B cell (primary cell): ENCODE measurements around the gene TCEA3. TPM values are rescaled to one million over a fixed set of nuclear protein-coding genes. Genes with fewer than 3 reads are reported as not detected.

Source experiments
- ATAC-seq: fragments of 200-7000 bp; cut with Tn5 transposase; one replicate; pipeline ENCODE4 v1.10.0; 2021; ENCODE audit warnings: low read depth, mild to moderate bottlenecking, moderate number of reproducible peaks, moderate library complexity
- CTCF ChIA-PET: fragments of 350-600 bp; sonication (Branson Sonifier 250); formaldehyde crosslinking; loops from one replicate; lab custom pipeline; 2021; ENCODE audit warnings: antibody characterized with exemption, inconsistent platforms; lab: Charles Lee
- POLR2A ChIA-PET: fragments of 350-600 bp; sonication (Branson Sonifier 250); formaldehyde crosslinking; loops from one replicate; lab custom pipeline; 2021; ENCODE audit warnings: antibody characterized with exemption; lab: Charles Lee
- DNase-seq: peaks from one replicate; pipeline ENCODE4 v3.0.0; 2013
- H2AFZ ChIP-seq: 2 replicates; pipeline ENCODE4 v1.6.1; 2012; ENCODE audit warnings: mild to moderate bottlenecking, low read depth, low read length; ENCODE audit not compliant: insufficient read depth, poor library complexity, severe bottlenecking
- H3K27ac ChIP-seq, 2 donors: 1 replicate in 1 of 2; 2 replicates in 1 of 2; pipeline ENCODE4 v1.5.1; 2012 to 2013; ENCODE audit warnings: low read length in 2 of 2, mild to moderate bottlenecking in 2 of 2, moderate library complexity in 1 of 2
- H3K27me3 ChIP-seq, 4 experiments: fragments of 200-600 bp in 1 of 4; sonication (generic) in 1 of 4; replicated peaks in 1 of 4; 1 replicate in 2 of 4; 2 replicates in 2 of 4; pipeline versions ENCODE4 v1.6.1 to v1.7.0; 2013 to 2016; ENCODE audit warnings: low read length in 3 of 4, mild to moderate bottlenecking in 2 of 4, mixed read lengths in 1 of 4, moderate library complexity in 1 of 4; ENCODE audit not compliant: insufficient read depth in 4 of 4, control insufficient read depth in 3 of 4; ENCODE audit errors: control extremely low read depth in 1 of 4
- H3K36me3 ChIP-seq, 2 experiments: replicated peaks in 1 of 2; 1 replicate in 1 of 2; 2 replicates in 1 of 2; pipeline versions ENCODE4 v1.6.1 to v1.7.1; 2013; ENCODE audit warnings: low read length in 1 of 2; ENCODE audit not compliant: insufficient read depth in 2 of 2, control insufficient read depth in 1 of 2; ENCODE audit errors: control extremely low read depth in 1 of 2, extremely low read depth in 1 of 2
- H3K4me1 ChIP-seq, 2 donors: fragments of 200-600 bp in 1 of 2; sonication (generic) in 1 of 2; 1 replicate in 1 of 2; 2 replicates in 1 of 2; pipeline versions ENCODE4 v1.5.1 to v1.6.1; 2013 to 2017; ENCODE audit warnings: low read length in 2 of 2; ENCODE audit not compliant: control insufficient read depth in 2 of 2, insufficient read depth in 2 of 2
- H3K4me2 ChIP-seq: replicated peaks from 2 replicates; pipeline ENCODE3; 2012; ENCODE audit warnings: mild to moderate bottlenecking, low read depth, low read length; ENCODE audit not compliant: poor library complexity, severe bottlenecking
- H3K4me3 ChIP-seq, 5 experiments: fragments of 200-600 bp in 1 of 5; sonication (generic) in 1 of 5; 1 replicate in 3 of 5; 2 replicates in 2 of 5; pipeline versions ENCODE4 v1.5.1 to v1.7.0; 2011 to 2016; ENCODE audit warnings: low read length in 4 of 5, mild to moderate bottlenecking in 4 of 5, low read depth in 2 of 5, control low read depth in 1 of 5, moderate library complexity in 1 of 5; ENCODE audit not compliant: insufficient read depth in 1 of 5; ENCODE audit errors: control extremely low read depth in 1 of 5, extremely low read depth in 1 of 5
- H3K79me2 ChIP-seq: fragments of 200-600 bp; sonication (generic); one replicate; pipeline ENCODE4 v1.6.0; 2016; ENCODE audit warnings: low read length; ENCODE audit not compliant: control insufficient read depth, insufficient read depth
- H3K9ac ChIP-seq: fragments of 200-600 bp; sonication (generic); 2 replicates; pipeline ENCODE4 v1.6.1; 2017; ENCODE audit warnings: mild to moderate bottlenecking, low read length, moderate library complexity
- H3K9me3 ChIP-seq, 3 donors: one replicate each; pipeline versions ENCODE4 v1.6.1 to v1.7.1; 2013; ENCODE audit warnings: low read length in 2 of 3; ENCODE audit not compliant: control insufficient read depth in 2 of 3, insufficient read depth in 1 of 3; ENCODE audit errors: control extremely low read depth in 1 of 3
- H4K20me1 ChIP-seq: 2 replicates; pipeline ENCODE4 v1.6.0; 2012; ENCODE audit warnings: mild to moderate bottlenecking, low read length; ENCODE audit not compliant: insufficient read depth, control insufficient read depth, poor library complexity, severe bottlenecking
- H3K27ac Mint-ChIP-seq: one replicate; pipeline ENCODE4 v1.8.0; 2021; ENCODE audit warnings: mixed read lengths
- H3K27me3 Mint-ChIP-seq: one replicate; pipeline ENCODE4 v1.8.0; 2021; ENCODE audit warnings: mixed read lengths
- H3K4me1 Mint-ChIP-seq: one replicate; pipeline ENCODE4 v1.8.0; 2021; ENCODE audit warnings: mixed read lengths
- H3K4me3 Mint-ChIP-seq: one replicate; pipeline ENCODE4 v1.8.0; 2021; ENCODE audit warnings: mixed read lengths
- H3K9me3 Mint-ChIP-seq: one replicate; pipeline ENCODE4 v1.8.0; 2022; ENCODE audit warnings: mixed read lengths; ENCODE audit not compliant: insufficient read depth
- CTCF ChIP-seq: fragments of 200-600 bp; IDR thresholded peaks from one replicate; pipeline ENCODE4 v1.8.0; 2022; ENCODE audit warnings: antibody characterized with exemption, mild to moderate bottlenecking
- EZH2 ChIP-seq: IDR thresholded peaks from 2 replicates; pipeline ENCODE4 v1.6.1; 2012; ENCODE audit warnings: borderline replicate concordance, low read depth, mild to moderate bottlenecking, moderate library complexity, low read length; ENCODE audit not compliant: insufficient read depth, poor library complexity, severe bottlenecking
- WGBS: methylation state at CpG from one replicate; pipeline ENCODE4 v1.1.5; 2013; ENCODE audit warnings: missing lambda C conversion rate; ENCODE audit not compliant: insufficient coverage; 5-methylcytosine and 5-hydroxymethylcytosine counted together
- intact Hi-C: fragments of 100-400 bp; cut with micrococcal nuclease; formaldehyde crosslinking; loops from one replicate; pipeline ENCODE4 v1.10.0; 2022
- polyA plus RNA-seq: library from polyadenylated mRNA; depleted of rRNA; stranded (reverse); fragments of >200 nt; gene quantifications from 2 replicates; pipeline ENCODE4 v1.2.3, GENCODE V29; 2012
- total RNA-seq, 2 donors: library from RNA; stranded (reverse); fragments of 120-200 nt in 1 of 2; gene quantifications; 1 replicate in 1 of 2; 2 replicates in 1 of 2; pipeline versions ENCODE4 v1.2.3 to v1.2.4, GENCODE V29; 2013 to 2022

Gene TCEA3
- total and polyA plus RNA-seq, 2 donors (not counting 1 experiment from before 2014, with no cell fraction given): 0.22 TPM; not detected in 1

- ChIA-PET CTCF (interaction anchor here (0.6 to 1.2 kb wide), 2 partner anchors 13 to 24 kb away, joined by 3 to 4 read pairs; no protein-coding TSS in a partner anchor), POLR2A (interaction anchor here (0.6 kb wide), 1 partner anchor 49 kb away, joined by 3 read pairs; no protein-coding TSS in a partner anchor)
- H3K27ac Mint-ChIP-seq: no peak overlapping the region
- Histone ChIP-seq H3K9ac (no peak overlapping the region), H3K4me3 (no peak overlapping the region), H3K27me3 (peaks cover 0 to 7% (median 5%) of the 10 kb centered on the region in 4 experiments), H4K20me1 (no peaks in the 10 kb centered on the region), H3K36me3 (no peaks in the 10 kb centered on the region), H2AFZ (no peak overlapping the region), H3K27ac (no peak overlapping the region), H3K9me3 (no peaks in the 10 kb centered on the region), H3K4me2 (no peak overlapping the region), H3K79me2 (no peaks in the 10 kb centered on the region), H3K4me1 (no peaks in the 10 kb centered on the region)
- TF ChIP-seq EZH2 (no peak), CTCF (no peak)
- peaks cover 10% of the 10 kb centered on the region for H3K27me3 Mint-ChIP-seq
- DNase-seq (no peak), ATAC-seq (no peak)
- H3K4me1 Mint-ChIP-seq: no peaks in the 10 kb centered on the region
- no peak overlapping the region for H3K4me3 Mint-ChIP-seq
- WGBS: 83% methylated on average over 3 of the region's 6 CpGs
- H3K9me3 Mint-ChIP-seq: no peaks in the 10 kb centered on the region
- intact Hi-C loops: no loop called here
These were observed 48.7 kb upstream of the TCEA3 start for GRCh38 chr1:23473037-23473800.

- Histone ChIP-seq H3K27me3 (peaks cover 0 to 7% (median 5%) of the 10 kb centered on the region in 4 experiments), H3K9ac (no peak overlapping the region), H3K4me3 (no peak overlapping the region), H4K20me1 (no peaks in the 10 kb centered on the region), H2AFZ (no peak overlapping the region), H3K4me1 (no peaks in the 10 kb centered on the region), H3K9me3 (no peaks in the 10 kb centered on the region), H3K79me2 (no peaks in the 10 kb centered on the region), H3K4me2 (no peak overlapping the region), H3K36me3 (no peaks in the 10 kb centered on the region), H3K27ac (no peak overlapping the region)
- intact Hi-C loops: no loop called here
- ATAC-seq: no peak
- Mint-ChIP-seq H3K4me1 (no peaks in the 10 kb centered on the region), H3K4me3 (no peak overlapping the region), H3K9me3 (no peaks in the 10 kb centered on the region), H3K27ac (no peak overlapping the region), H3K27me3 (peaks cover 10% of the 10 kb centered on the region)
- POLR2A ChIA-PET: no interaction called here
- DNase-seq: no peak
- 96% methylated on average over 3 of the region's 5 CpGs for WGBS
- CTCF ChIA-PET: interaction anchor here (0.6 to 1.2 kb wide), 2 partner anchors 14 to 25 kb away, joined by 3 to 4 read pairs; no protein-coding TSS in a partner anchor
- no peak for TF ChIP-seq CTCF
- TF ChIP-seq EZH2: no peak
These were observed 47.9 kb upstream of the TCEA3 start for GRCh38 chr1:23472351-23473036.
